Measurements from ENCODE around the gene TLX3. TPM values are rescaled to one million over a fixed set of nuclear protein-coding genes. Genes with fewer than 3 reads are reported as not detected.

TLX3 gene
- total and polyA plus RNA-seq, 2 donors = 0.16 to 0.32 TPM

- H3K4me1 ChIP-seq (ENCODE audit: insufficient read depth) = peaks cover 2% of the 10 kb centered on the region
- H3K36me3 ChIP-seq (ENCODE audit: insufficient read depth) = no peaks in the 10 kb centered on the region
- no peak for DNase-seq (ENCODE audit: extremely low spot score)
- no peak overlapping the region for H3K4me3 ChIP-seq (ENCODE audit: low read depth, low read length)
- no peak overlapping the region for H3K27ac ChIP-seq (ENCODE audit: low read depth)
- WGBS = 79% methylated on average over 5 of the region's 5 CpGs
Measured at GRCh38 chr5:171322527-171322926, 13.5 kb downstream of the TLX3 start.

GRCh38 chr5:171323007-171323406 lies 14.0 kb downstream of the TLX3 start:
- Histone ChIP-seq H3K36me3 (ENCODE audit: insufficient read depth) (no peaks in the 10 kb centered on the region), H3K27ac (ENCODE audit: low read depth) (no peak overlapping the region), H3K4me1 (ENCODE audit: insufficient read depth) (peaks cover 2% of the 10 kb centered on the region), H3K4me3 (ENCODE audit: low read depth, low read length) (no peak overlapping the region)
- DNase-seq (ENCODE audit: extremely low spot score) = no peak
- WGBS = 65% methylated on average over 3 of the region's 3 CpGs

GRCh38 chr5:171323806-171324632 lies 15.0 kb downstream of the TLX3 start:
- no peak overlapping the region for H3K27ac ChIP-seq (ENCODE audit: low read depth)
- H3K4me3 ChIP-seq (ENCODE audit: low read depth, low read length) = no peak overlapping the region
- H3K36me3 ChIP-seq (ENCODE audit: insufficient read depth) = no peaks in the 10 kb centered on the region
- peaks cover 2% of the 10 kb centered on the region for H3K4me1 ChIP-seq (ENCODE audit: insufficient read depth)
- 38% methylated on average over 20 of the region's 20 CpGs for WGBS
- DNase-seq (ENCODE audit: extremely low spot score) = no peak

- 65% methylated on average over 8 of the region's 8 CpGs for WGBS
- Histone ChIP-seq H3K36me3 (ENCODE audit: insufficient read depth) (no peaks in the 10 kb centered on the region), H3K4me1 (ENCODE audit: insufficient read depth) (no peaks in the 10 kb centered on the region), H3K27ac (ENCODE audit: low read depth) (no peak overlapping the region), H3K4me3 (ENCODE audit: low read depth, low read length) (no peak overlapping the region)
- DNase-seq (ENCODE audit: extremely low spot score) = no peak
Measured at GRCh38 chr5:171330021-171330420, 21.0 kb downstream of the TLX3 start.

GRCh38 chr5:171335616-171336015 lies 26.6 kb downstream of the TLX3 start:
- no peak overlapping the region for H3K27ac ChIP-seq (ENCODE audit: low read depth)
- H3K36me3 ChIP-seq (ENCODE audit: insufficient read depth) = no peaks in the 10 kb centered on the region
- no peaks in the 10 kb centered on the region for H3K4me1 ChIP-seq (ENCODE audit: insufficient read depth)
- H3K4me3 ChIP-seq (ENCODE audit: low read depth, low read length) = no peak overlapping the region
- DNase-seq (ENCODE audit: extremely low spot score) = no peak
- WGBS = 76% methylated on average over 8 of the region's 8 CpGs

GRCh38 chr5:171336521-171337209 lies 27.6 kb downstream of the TLX3 start:
- WGBS = 13% methylated on average over 31 of the region's 31 CpGs
- no peak overlapping the region for H3K27ac ChIP-seq (ENCODE audit: low read depth)
- no peaks in the 10 kb centered on the region for H3K36me3 ChIP-seq (ENCODE audit: insufficient read depth)
- H3K4me3 ChIP-seq (ENCODE audit: low read depth, low read length) = peak overlapping the region; percentile 28
- no peaks in the 10 kb centered on the region for H3K4me1 ChIP-seq (ENCODE audit: insufficient read depth)
- DNase-seq (ENCODE audit: extremely low spot score) = no peak

GRCh38 chr5:171337210-171337569 lies 28.1 kb downstream of the TLX3 start:
- Histone ChIP-seq H3K27ac (ENCODE audit: low read depth) (no peak overlapping the region), H3K4me3 (ENCODE audit: low read depth, low read length) (no peak overlapping the region), H3K36me3 (ENCODE audit: insufficient read depth) (no peaks in the 10 kb centered on the region), H3K4me1 (ENCODE audit: insufficient read depth) (no peaks in the 10 kb centered on the region)
- WGBS = 29% methylated on average over 11 of the region's 11 CpGs
- no peak for DNase-seq (ENCODE audit: extremely low spot score)

GRCh38 chr5:171340042-171340441 lies 31.0 kb downstream of the TLX3 start:
- H3K4me3 ChIP-seq (ENCODE audit: low read depth, low read length) = no peak overlapping the region
- no peaks in the 10 kb centered on the region for H3K4me1 ChIP-seq (ENCODE audit: insufficient read depth)
- no peak for DNase-seq (ENCODE audit: extremely low spot score)
- no peaks in the 10 kb centered on the region for H3K36me3 ChIP-seq (ENCODE audit: insufficient read depth)
- no peak overlapping the region for H3K27ac ChIP-seq (ENCODE audit: low read depth)

- Histone ChIP-seq H3K4me1 (ENCODE audit: insufficient read depth) (no peaks in the 10 kb centered on the region), H3K27ac (ENCODE audit: low read depth) (no peak overlapping the region), H3K4me3 (ENCODE audit: low read depth, low read length) (no peak overlapping the region), H3K36me3 (ENCODE audit: insufficient read depth) (no peaks in the 10 kb centered on the region)
- DNase-seq (ENCODE audit: extremely low spot score) = no peak
- 51% methylated on average over 6 of the region's 6 CpGs for WGBS
Measured at GRCh38 chr5:171340491-171340890, 31.4 kb downstream of the TLX3 start.

- no peaks in the 10 kb centered on the region for H3K4me1 ChIP-seq (ENCODE audit: insufficient read depth)
- H3K36me3 ChIP-seq (ENCODE audit: insufficient read depth) = no peaks in the 10 kb centered on the region
- H3K27ac ChIP-seq (ENCODE audit: low read depth) = no peak overlapping the region
- 56% methylated on average over 17 of the region's 17 CpGs for WGBS
- DNase-seq (ENCODE audit: extremely low spot score) = peak; percentile 21
- no peak overlapping the region for H3K4me3 ChIP-seq (ENCODE audit: low read depth, low read length)
Measured at GRCh38 chr5:171342362-171343111, 33.5 kb downstream of the TLX3 start.

GRCh38 chr5:171344936-171345608 lies 36.0 kb downstream of the TLX3 start:
- no peaks in the 10 kb centered on the region for H3K36me3 ChIP-seq (ENCODE audit: insufficient read depth)
- H3K4me1 ChIP-seq (ENCODE audit: insufficient read depth) = no peaks in the 10 kb centered on the region
- H3K27ac ChIP-seq (ENCODE audit: low read depth) = no peak overlapping the region
- no peak for DNase-seq (ENCODE audit: extremely low spot score)
- H3K4me3 ChIP-seq (ENCODE audit: low read depth, low read length) = no peak overlapping the region
- 93% methylated on average over 19 of the region's 19 CpGs for WGBS

GRCh38 chr5:171351536-171352073 lies 42.6 kb downstream of the TLX3 start:
- 78% methylated on average over 7 of the region's 7 CpGs for WGBS
- Histone ChIP-seq H3K4me3 (ENCODE audit: low read depth, low read length) (no peak overlapping the region), H3K36me3 (ENCODE audit: insufficient read depth) (no peaks in the 10 kb centered on the region), H3K27ac (ENCODE audit: low read depth) (no peak overlapping the region), H3K4me1 (ENCODE audit: insufficient read depth) (no peaks in the 10 kb centered on the region)
- no peak for DNase-seq (ENCODE audit: extremely low spot score)

GRCh38 chr5:171355302-171355724 lies 46.3 kb downstream of the TLX3 start:
- 94% methylated on average over 5 of the region's 5 CpGs for WGBS
- no peaks in the 10 kb centered on the region for H3K36me3 ChIP-seq (ENCODE audit: insufficient read depth)
- H3K27ac ChIP-seq (ENCODE audit: low read depth) = no peak overlapping the region
- no peak overlapping the region for H3K4me3 ChIP-seq (ENCODE audit: low read depth, low read length)
- H3K4me1 ChIP-seq (ENCODE audit: insufficient read depth) = no peaks in the 10 kb centered on the region
- DNase-seq (ENCODE audit: extremely low spot score) = no peak

All from urinary bladder (tissue), 4 donors.